Measurements from ENCODE around the gene TMEM108. TPM values are rescaled to one million over a fixed set of nuclear protein-coding genes. Genes with fewer than 3 reads are reported as not detected.

Gene TMEM108
- total and polyA plus RNA-seq, 2 experiments from 2014 or later: 7.4 to 15.3 TPM

- H3K36me3 ChIP-seq (ENCODE audit: insufficient read depth): no peaks in the 10 kb centered on the region
- no peak overlapping the region for H2AFZ ChIP-seq
- no peaks in the 10 kb centered on the region for H3K79me2 ChIP-seq (replicated peaks; ENCODE audit: insufficient read depth)
- ATAC-seq (no peak), DNase-seq (ENCODE audit: low spot score) (no peak)
- no peak overlapping the region for H3K4me2 ChIP-seq
- peaks cover 8% of the 10 kb centered on the region; the same call in 2 of the 3 replicates for H3K4me1 Mint-ChIP-seq
- H3K4me3 ChIP-seq: no peak overlapping the region
- H3K4me3 Mint-ChIP-seq: no peak overlapping the region
- H3K36me3 Mint-ChIP-seq (ENCODE audit: low read depth): peaks cover 9% of the 10 kb centered on the region; the same call in 2 of the 3 replicates
- no peak overlapping the region for H3K27ac Mint-ChIP-seq
- no peaks in the 10 kb centered on the region for H3K9me2 ChIP-seq (ENCODE audit: insufficient read depth)
- TF ChIP-seq CREB1 (CRISPR knock-in tag; IDR thresholded peaks at IDR 0.05; ENCODE audit: low read depth) (no peak), ZNF114 (CRISPR knock-in tag; IDR thresholded peaks at IDR 0.05) (no peak), EZH2 (IDR thresholded peaks at IDR 0.05; ENCODE audit: low read depth, unreplicated experiment) (no peak), EZH2phosphoT487 (IDR thresholded peaks at IDR 0.05; ENCODE audit: unreplicated experiment) (no peak), JUNB (IDR thresholded peaks at IDR 0.05; ENCODE audit: unreplicated experiment) (no peak)
- H3K4me1 ChIP-seq (ENCODE audit: insufficient read depth): no peaks in the 10 kb centered on the region; the same call in 1 of the 2 replicates
- H4K20me1 ChIP-seq (replicated peaks; ENCODE audit: insufficient read depth): no peaks in the 10 kb centered on the region
- H3K27ac ChIP-seq (ENCODE audit: low read depth): no peak overlapping the region
- no peaks in the 10 kb centered on the region for H3K27me3 Mint-ChIP-seq (ENCODE audit: insufficient read depth, low read depth, poor library complexity)
- peaks cover 8% of the 10 kb centered on the region; the same call in 2 of the 3 replicates for H3K9me3 Mint-ChIP-seq
- H3F3A ChIP-seq (replicated peaks; ENCODE audit: low read depth): no peaks in the 10 kb centered on the region
- H3K27me3 ChIP-seq (ENCODE audit: insufficient read depth): no peaks in the 10 kb centered on the region
Measured at GRCh38 chr3:133152056-133152455, 113.9 kb downstream of the TMEM108 start.

- Mint-ChIP-seq H3K27me3 (ENCODE audit: insufficient read depth, low read depth, poor library complexity) (no peaks in the 10 kb centered on the region), H3K27ac (no peak overlapping the region), H3K9me3 (peaks cover 5% of the 10 kb centered on the region; the same call in 2 of the 3 replicates), H3K4me1 (peaks cover 8% of the 10 kb centered on the region; the same call in 2 of the 3 replicates), H3K4me3 (no peak overlapping the region), H3K36me3 (ENCODE audit: low read depth) (peaks cover 9% of the 10 kb centered on the region; the same call in 2 of the 3 replicates)
- DNase-seq (ENCODE audit: low spot score) (no peak), ATAC-seq (no peak)
- Histone ChIP-seq H3F3A (replicated peaks; ENCODE audit: low read depth) (no peaks in the 10 kb centered on the region), H3K4me2 (no peak overlapping the region), H3K79me2 (replicated peaks; ENCODE audit: insufficient read depth) (no peaks in the 10 kb centered on the region), H3K36me3 (ENCODE audit: insufficient read depth) (no peaks in the 10 kb centered on the region), H2AFZ (no peak overlapping the region), H3K27ac (ENCODE audit: low read depth) (no peak overlapping the region), H3K4me1 (ENCODE audit: insufficient read depth) (no peaks in the 10 kb centered on the region; the same call in 1 of the 2 replicates), H3K4me3 (no peak overlapping the region), H3K27me3 (ENCODE audit: insufficient read depth) (no peaks in the 10 kb centered on the region), H3K9me2 (ENCODE audit: insufficient read depth) (no peaks in the 10 kb centered on the region), H4K20me1 (replicated peaks; ENCODE audit: insufficient read depth) (no peaks in the 10 kb centered on the region)
- TF ChIP-seq STAT1 (IDR thresholded peaks at IDR 0.05; ENCODE audit: unreplicated experiment) (no peak), NANOG (IDR thresholded peaks at IDR 0.05; ENCODE audit: borderline replicate concordance) (no peak)
Measured at GRCh38 chr3:133152681-133153220, 114.6 kb downstream of the TMEM108 start.

- Mint-ChIP-seq H3K36me3 (ENCODE audit: low read depth) (peaks cover 9% of the 10 kb centered on the region; the same call in 2 of the 3 replicates), H3K27ac (no peak overlapping the region), H3K9me3 (peaks cover 5% of the 10 kb centered on the region; the same call in 2 of the 3 replicates), H3K4me1 (peaks cover 8% of the 10 kb centered on the region; the same call in 2 of the 3 replicates), H3K4me3 (no peak overlapping the region), H3K27me3 (ENCODE audit: insufficient read depth, low read depth, poor library complexity) (no peaks in the 10 kb centered on the region)
- no peak for DNase-seq (ENCODE audit: low spot score)
- Histone ChIP-seq H3K4me3 (no peak overlapping the region), H3K4me1 (ENCODE audit: insufficient read depth) (no peaks in the 10 kb centered on the region; the same call in 1 of the 2 replicates), H3K79me2 (replicated peaks; ENCODE audit: insufficient read depth) (no peaks in the 10 kb centered on the region; the same call in 1 of the 2 replicates), H3K4me2 (no peak overlapping the region), H2AFZ (no peak overlapping the region), H3K9me2 (ENCODE audit: insufficient read depth) (no peaks in the 10 kb centered on the region), H3F3A (replicated peaks; ENCODE audit: low read depth) (no peaks in the 10 kb centered on the region), H3K27ac (ENCODE audit: low read depth) (no peak overlapping the region), H3K27me3 (ENCODE audit: insufficient read depth) (no peaks in the 10 kb centered on the region), H3K36me3 (ENCODE audit: insufficient read depth) (no peaks in the 10 kb centered on the region), H4K20me1 (replicated peaks; ENCODE audit: insufficient read depth) (no peaks in the 10 kb centered on the region)
- no peak for ATAC-seq
- TF ChIP-seq CREB1 (CRISPR knock-in tag; IDR thresholded peaks at IDR 0.05; ENCODE audit: low read depth) (no peak), ZNF114 (CRISPR knock-in tag; IDR thresholded peaks at IDR 0.05) (no peak), NANOG (IDR thresholded peaks at IDR 0.05; ENCODE audit: borderline replicate concordance) (no peak), POLR2AphosphoS5 (IDR thresholded peaks at IDR 0.05; ENCODE audit: low read depth) (no peak)
- TF ChIP-seq, protein P1, sequence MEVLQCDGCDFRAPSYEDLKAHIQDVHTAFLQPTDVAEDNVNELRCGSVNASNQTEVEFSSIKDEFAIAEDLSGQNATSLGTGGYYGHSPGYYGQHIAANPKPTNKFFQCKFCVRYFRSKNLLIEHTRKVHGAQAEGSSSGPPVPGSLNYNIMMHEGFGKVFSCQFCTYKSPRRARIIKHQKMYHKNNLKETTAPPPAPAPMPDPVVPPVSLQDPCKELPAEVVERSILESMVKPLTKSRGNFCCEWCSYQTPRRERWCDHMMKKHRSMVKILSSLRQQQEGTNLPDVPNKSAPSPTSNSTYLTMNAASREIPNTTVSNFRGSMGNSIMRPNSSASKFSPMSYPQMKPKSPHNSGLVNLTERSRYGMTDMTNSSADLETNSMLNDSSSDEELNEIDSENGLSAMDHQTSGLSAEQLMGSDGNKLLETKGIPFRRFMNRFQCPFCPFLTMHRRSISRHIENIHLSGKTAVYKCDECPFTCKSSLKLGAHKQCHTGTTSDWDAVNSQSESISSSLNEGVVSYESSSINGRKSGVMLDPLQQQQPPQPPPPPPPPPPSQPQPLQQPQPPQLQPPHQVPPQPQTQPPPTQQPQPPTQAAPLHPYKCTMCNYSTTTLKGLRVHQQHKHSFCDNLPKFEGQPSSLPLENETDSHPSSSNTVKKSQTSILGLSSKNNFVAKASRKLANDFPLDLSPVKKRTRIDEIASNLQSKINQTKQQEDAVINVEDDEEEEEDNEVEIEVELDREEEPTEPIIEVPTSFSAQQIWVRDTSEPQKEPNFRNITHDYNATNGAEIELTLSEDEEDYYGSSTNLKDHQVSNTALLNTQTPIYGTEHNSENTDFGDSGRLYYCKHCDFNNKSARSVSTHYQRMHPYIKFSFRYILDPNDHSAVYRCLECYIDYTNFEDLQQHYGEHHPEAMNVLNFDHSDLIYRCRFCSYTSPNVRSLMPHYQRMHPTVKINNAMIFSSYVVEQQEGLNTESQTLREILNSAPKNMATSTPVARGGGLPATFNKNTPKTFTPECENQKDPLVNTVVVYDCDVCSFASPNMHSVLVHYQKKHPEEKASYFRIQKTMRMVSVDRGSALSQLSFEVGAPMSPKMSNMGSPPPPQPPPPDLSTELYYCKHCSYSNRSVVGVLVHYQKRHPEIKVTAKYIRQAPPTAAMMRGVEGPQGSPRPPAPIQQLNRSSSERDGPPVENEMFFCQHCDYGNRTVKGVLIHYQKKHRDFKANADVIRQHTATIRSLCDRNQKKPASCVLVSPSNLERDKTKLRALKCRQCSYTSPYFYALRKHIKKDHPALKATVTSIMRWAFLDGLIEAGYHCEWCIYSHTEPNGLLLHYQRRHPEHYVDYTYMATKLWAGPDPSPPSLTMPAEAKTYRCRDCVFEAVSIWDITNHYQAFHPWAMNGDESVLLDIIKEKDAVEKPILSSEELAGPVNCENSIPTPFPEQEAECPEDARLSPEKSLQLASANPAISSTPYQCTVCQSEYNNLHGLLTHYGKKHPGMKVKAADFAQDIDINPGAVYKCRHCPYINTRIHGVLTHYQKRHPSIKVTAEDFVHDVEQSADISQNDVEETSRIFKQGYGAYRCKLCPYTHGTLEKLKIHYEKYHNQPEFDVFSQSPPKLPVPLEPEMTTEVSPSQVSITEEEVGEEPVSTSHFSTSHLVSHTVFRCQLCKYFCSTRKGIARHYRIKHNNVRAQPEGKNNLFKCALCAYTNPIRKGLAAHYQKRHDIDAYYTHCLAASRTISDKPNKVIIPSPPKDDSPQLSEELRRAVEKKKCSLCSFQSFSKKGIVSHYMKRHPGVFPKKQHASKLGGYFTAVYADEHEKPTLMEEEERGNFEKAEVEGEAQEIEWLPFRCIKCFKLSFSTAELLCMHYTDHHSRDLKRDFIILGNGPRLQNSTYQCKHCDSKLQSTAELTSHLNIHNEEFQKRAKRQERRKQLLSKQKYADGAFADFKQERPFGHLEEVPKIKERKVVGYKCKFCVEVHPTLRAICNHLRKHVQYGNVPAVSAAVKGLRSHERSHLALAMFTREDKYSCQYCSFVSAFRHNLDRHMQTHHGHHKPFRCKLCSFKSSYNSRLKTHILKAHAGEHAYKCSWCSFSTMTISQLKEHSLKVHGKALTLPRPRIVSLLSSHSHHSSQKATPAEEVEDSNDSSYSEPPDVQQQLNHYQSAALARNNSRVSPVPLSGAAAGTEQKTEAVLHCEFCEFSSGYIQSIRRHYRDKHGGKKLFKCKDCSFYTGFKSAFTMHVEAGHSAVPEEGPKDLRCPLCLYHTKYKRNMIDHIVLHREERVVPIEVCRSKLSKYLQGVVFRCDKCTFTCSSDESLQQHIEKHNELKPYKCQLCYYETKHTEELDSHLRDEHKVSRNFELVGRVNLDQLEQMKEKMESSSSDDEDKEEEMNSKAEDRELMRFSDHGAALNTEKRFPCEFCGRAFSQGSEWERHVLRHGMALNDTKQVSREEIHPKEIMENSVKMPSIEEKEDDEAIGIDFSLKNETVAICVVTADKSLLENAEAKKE (CRISPR knock-in tag; IDR thresholded peaks at IDR 0.05): no peak
Measured at GRCh38 chr3:133153382-133153781, 115.2 kb downstream of the TMEM108 start.
